ENCODE results near the gene MVK.

The MVK gene

DNA sequence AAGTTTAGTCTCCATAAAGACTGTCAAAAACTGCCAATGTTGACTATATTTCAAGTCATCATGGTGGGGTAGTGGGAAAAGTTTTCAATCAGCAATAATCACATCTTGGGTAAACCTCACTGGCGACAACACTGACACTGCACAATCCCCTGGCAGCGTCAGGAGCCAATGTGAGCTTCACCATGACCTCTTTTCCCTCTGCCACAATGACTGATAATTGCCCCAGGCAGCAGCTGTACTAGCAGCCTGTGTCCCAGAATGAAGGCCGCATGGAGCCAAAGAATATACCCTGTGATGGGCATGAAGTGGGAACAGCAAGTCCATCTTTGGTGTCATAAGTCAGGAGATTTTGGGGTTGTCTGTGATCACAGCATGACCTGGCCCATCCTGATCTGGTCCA, 5.6 kb upstream of the MVK start:
- no peak for DNase-seq

DNA sequence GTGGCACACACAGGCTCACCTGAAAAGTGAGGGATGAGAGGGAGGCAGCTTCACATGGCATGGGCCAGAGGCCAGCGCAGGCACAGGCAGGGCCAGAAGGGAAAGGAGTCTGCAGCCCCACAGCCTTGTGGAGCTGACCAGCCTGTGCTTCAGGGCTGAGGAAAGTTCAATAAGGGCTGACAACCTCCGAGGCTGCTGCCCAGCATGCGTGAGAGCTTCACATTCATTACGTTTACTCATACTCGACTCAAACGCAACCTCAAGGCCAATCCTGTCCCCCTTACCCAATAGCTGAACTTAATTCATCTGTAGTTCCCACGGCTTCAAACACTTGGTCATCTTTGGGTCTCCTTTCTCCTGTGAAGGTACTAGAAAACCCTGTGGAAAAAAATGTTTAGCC, 5.1 kb upstream of the MVK start:
- DNase-seq = no peak

DNA sequence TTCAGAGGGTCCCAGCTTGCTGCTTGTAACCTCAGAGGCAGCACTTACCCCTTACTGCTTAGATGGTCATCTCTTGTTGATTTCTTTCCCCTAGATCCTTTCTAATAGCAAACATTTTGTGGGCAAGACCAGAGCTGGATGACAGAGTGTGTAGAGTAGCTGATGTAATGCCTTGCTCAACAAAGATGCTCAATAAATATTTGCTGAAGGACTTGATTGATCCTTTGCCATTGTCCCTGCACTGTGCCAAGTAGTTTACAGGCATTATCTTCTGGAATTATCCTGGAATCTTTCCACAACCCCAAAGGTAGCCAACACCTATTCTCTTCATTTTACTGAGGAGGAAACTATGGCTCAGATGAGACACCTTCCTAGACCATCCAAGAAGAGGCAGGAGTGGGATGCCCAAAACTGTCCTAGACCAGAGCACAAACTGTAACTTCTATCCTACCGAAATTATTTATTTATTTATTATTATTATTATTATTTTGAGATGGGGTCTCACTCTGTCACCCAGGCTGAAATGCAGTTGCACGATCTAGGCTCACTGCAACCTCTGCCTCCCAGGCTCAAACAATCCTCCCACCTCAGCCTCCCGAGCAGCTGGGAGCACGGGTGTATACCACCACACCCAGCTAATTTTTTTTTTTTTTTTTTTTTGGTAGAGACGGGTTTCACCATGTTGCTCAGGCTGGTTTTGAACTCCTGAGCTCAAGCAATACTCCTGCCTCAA, 1.7 kb upstream of the MVK start:
- no peak for DNase-seq

DNA sequence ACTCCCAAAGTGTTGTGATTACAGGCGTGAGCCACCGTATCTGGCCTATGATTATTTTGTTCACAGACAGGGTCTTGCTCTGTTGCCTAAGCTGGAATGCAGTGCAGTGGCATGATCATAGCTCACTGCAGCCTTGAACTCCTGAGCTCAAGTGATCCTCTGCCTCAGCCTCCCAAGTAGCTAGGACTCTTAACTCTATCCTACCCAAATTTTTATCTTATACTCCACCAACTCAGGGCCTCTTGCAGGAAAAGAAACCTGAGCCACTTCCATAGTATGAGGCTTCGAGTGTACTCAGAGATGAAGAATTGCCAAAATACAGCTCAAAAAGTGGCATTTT, 1.1 kb upstream of the MVK start:
- no peak for DNase-seq

DNA sequence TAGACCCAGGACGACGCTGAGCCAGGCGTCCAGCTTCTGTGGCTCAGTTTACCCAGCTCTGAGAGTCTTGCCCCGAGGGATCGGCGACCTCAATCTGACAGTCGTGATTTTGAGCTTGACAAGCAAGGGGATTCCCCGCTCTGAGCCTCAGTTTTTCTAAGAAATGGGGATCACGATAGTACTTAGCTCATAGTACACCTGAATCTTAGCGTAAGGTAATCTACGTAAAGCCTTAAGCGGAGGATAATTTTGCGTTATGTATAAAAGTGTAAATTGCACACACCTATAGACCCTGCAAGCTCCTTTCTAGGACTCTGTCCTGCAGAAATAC, 285 bp downstream of the MVK start:
- DNase-seq = no peak

DNA sequence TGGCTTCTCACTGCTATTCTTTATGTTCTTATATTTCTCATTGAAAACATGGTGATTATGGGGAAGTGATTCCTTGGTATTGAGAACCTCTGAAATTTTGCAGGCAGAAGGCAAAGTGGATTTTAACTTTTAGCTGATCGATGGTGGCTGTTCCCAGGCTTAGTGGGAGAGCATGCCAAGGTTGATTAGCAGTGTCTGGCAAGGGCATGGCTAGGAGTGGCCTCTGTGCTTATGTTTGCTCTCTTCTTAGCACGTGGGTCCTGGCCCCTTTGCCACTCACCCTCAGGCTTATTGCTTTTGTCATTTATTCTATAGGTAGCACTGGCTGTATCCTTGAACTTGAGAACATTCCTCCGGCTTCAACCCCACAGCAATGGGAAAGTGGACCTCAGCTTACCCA, 2.1 kb downstream of the MVK start:
- DNase-seq = no peak

DNA sequence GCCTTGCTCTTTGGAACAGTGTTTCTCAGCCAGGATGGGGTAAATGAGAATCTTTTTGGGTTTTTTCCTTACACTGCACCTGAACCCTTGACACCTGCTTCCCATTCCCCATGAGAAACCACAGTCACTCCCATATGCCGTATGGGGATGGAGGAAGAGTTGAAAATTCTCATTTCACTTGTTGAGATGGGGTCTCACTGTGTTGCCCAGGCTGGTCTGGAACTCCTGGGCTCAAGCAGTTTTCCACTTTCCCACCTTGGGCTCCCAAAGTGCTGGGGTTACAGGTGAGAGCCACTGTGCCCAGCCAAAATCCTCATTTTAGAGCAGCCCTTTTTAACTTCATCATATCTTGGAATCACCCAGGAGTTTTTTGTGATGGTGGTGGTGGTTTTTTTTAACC, 3.7 kb downstream of the MVK start:
- DNase-seq = no peak

DNA sequence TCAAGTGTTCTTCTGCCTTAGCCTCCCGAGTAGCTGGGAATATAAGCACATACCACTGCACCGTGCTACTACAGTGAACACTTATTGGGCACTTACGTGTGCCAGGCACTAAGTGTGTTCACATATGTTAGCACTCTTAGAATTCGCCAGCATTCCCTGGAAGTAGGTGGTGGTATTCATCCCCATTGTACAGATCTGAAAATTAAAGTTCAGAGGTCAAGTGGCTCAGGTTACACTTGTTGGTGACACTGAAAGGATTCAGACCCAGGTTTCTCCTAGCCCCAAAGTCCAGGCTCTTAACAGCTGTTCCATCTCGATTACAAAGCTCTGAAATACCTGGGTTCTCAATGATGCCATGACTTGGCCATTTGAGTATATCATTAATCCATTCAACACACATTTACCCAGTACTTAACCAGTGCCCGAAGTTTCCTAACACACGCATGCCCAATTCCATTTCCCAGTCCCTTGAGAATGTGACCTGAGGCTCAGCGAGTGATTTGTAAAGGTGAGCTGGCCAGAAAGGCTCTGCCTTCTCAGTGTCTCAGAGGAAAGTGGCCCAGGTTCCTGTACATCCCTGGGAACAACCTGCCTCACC, 4.8 kb downstream of the MVK start:
- no peak for DNase-seq

DNA sequence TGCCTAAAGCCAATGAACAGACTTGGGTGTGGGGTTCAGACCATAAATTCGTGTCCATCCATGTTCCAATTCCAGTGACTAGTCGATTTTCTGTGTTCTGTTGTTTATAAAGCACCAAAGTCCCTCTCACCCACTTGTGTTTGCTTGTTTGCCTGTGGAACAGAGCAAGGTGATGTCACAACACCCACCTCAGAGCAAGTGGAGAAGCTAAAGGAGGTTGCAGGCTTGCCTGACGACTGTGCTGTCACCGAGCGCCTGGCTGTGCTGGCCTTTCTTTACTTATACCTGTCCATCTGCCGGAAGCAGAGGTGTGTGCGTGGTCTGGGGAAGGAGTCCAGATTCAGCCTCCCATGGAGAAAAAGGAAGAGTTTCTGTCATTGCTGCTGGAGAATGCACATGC, 6.0 kb downstream of the MVK start:
- DNase-seq = no peak

DNA sequence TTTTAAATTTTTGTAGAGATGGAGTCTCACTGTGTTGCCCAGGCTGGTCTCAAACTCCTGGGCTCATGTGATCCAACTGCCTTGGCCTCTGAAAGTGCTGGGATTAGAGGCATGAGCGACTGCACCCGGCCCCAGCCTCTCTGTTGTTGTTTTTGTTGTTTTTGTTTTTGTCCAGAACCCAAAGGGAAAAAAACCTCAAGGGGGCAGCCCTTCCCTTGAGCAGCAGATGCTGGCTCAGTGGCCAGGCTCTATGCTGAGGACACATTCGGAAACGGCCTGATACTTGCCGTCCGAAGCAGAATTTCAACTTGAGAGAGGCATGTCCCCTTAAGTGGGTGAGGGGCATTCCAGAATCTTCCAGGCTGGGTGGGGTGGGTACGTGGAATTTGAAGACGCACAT, 6.7 kb downstream of the MVK start:
- DNase-seq = no peak

DNA sequence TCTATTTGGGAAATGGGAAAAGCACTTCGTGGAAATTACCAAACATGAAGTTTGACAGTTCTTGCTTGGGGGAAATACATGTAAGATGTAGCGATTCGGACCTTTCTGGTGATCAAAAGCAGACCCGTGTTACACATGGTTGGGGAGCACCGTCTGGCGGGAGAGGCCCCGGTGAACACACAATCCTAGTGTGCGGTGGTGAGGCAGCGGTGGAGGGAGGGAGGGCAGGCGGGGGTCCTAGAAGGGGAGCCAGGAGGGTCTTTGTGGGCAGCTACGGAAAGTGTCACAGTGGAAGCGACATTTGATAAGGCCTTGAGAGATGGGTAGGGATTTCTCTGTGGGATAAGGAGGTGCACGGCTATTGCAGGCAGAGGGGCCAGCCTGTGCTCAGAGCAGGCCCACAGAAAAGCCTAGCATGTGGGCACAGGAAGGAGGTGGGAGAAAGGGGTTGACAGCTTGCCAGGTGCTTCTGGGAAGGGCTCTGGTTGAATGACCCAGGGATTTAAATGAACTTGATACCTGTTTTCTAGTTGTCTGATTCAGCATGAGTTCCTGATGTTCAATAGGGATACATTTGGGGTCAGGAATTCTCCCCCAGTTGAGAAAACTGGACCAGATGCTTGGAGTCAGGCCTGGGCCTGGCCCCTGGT, 7.2 kb downstream of the MVK start:
- no peak for DNase-seq

DNA sequence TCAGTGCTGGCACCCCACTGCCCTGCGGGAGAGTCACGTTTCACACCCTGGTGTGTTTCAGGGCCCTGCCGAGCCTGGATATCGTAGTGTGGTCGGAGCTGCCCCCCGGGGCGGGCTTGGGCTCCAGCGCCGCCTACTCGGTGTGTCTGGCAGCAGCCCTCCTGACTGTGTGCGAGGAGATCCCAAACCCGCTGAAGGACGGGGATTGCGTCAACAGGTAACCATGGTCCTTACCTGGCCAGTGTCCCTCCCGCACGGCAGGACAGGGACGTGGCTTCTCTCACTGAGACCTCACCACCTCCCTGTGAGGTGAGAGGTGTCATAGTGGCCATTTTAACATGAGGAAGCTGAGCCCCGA, 7.7 kb downstream of the MVK start:
- DNase-seq = no peak

DNA sequence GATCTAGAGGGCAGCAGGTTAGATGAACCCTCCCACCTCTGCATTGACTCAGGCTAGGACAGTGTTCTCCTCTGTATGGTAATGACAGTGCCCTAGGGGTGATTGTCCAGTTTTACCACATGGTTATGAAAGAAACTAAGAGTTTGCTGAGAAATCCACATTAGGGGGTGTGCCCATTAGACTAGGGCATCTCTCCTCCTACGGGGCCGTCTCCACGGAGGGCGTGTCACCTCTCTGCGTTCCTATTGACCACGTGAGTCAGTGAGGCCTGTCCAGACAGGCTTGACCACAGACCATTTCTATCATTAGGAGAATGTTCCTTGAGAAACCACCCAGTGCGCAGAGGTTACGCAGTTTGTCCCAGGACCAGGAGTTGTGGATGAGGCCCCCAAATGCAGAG, 8.3 kb downstream of the MVK start:
- DNase-seq = no peak

DNA sequence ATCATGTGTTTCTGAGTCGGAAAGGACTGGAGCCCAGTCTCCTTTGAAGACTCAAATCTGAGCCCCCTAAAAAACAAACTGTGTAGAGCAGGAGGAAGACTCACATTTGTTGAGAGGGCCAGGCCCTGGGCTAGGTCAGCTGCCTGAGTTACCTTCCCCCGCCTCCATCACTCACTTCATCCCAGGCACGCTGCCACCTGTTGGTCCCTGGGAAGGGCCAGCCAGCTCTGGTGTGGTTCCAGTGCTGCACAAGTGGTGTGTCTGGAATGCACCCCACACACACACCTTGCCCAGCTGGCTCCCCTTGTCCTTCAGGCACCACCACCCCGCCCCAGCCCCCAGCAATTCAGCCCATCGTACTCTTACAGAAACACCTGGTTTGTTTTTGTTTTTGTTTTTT, 9.0 kb downstream of the MVK start:
- no peak for DNase-seq

DNA sequence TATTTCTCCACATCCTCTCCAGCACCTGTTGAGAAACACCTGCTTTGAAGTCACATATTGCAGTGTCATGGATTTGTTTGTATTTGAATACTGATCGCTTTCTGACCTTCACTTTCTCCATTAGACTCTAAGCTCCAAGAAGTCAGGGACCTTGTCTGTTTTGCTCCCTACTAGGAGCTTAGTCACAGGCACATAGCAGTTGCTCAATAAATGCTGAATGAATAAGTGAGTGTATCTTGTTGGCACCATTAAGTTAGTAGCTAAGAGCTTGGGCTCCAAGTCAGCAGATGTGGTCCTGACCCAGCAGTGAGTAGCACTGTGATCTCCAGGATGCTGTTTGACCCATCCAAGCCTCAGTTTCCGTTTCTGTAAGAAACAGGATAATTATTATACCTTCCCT, 10.1 kb downstream of the MVK start:
- no peak for DNase-seq

DNA sequence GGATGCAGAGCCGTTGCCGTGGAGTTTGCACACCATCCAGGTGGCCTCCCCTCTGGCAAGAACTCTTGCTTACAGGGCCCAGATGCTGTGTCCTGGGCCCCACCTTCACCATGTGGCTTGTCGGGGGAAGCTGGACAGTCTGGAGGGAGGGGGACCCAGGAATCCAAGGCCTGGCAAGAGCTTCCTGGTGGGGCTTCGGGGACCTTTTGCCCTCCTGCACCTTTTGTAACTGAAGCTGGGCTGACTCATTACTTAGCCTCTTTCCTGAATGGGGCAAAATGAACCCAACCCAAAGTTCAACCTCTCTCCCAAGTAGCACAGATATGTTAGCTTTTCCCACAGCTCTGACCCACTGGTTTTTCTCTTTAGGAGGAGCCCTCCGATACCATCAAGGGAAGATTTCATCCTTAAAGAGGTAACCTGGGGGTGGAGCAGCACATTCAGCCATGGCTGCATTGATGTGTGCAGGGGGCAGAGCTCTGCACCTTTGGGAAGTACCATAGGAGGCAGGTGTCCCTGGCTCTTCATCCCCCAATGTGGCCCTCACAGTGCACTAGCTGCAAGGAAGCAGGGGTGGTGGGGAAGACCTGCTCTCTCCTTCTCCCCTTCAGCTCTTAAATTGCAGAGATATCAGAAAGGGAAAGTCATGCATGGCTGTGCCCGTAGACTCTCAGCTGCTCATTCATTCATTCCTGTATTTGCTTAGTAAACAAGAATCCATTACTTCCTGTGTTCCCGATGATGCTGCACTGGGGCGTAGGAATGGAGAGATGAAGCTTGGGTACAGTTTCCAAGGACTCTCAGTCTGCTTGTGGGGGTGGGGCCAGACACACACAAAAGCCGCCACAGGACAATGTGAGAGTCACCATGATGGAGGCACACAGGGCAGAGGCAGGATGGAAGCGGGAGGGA, 13.0 kb downstream of the MVK start:
- peak; percentile 67 for DNase-seq

DNA sequence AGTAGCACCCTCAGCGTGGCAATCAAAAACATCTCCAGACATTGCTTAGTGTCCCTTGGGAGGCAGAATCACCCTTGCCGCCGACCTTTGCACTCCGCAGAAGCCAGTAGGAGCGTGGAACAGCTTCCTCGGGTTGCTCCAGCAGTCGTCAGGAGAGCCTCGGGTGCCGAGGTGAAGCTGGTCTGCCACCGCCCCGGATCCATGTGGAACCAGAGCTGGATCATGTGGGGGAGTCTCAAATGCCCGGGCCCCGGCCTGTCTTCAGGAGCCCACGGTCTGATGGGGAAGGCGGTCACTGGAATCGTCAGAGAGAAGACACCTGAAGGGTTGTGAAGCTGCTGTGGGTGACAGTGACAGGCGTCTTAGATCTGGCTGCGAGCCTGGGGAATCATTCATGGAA, 14.3 kb downstream of the MVK start:
- DNase-seq = no peak

DNA sequence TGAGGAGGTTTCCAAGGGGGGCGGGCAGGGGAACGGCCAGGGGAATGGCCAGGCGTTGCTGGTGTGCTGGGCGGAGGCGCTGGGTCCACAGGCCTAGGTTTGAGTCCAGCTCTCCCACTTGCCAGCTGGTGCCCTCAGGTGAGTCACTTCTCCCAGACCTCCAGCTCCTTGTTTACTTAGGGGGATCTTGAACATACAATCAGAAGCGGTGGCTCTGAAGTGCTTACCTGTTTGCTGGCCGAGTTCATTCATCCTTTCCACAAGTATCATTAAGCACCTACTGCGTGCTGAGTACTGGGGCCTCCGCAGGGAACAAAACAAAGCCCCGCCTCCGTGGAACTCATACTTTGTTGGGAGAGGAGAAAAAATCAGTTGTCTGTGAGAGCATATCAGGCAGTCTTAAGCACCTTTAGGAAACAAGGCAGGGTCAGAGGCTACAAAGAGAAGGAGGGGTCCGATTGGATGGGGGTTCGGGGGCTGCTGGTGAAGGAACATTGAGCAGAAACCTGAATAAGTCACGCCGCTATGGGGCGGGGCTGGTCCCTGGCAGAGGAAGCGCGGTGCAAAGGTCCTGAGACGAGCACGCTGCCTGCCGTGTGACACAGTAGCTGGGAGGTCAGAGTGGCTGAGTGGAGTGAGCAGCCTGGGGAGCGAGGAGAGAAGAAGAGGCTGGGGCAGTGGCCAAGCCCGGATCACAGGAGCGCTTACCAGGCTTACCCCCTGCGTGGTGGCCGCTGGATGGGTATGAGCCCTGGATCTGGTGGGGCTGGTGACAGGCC, 15.1 kb downstream of the MVK start:
- no peak for DNase-seq

DNA sequence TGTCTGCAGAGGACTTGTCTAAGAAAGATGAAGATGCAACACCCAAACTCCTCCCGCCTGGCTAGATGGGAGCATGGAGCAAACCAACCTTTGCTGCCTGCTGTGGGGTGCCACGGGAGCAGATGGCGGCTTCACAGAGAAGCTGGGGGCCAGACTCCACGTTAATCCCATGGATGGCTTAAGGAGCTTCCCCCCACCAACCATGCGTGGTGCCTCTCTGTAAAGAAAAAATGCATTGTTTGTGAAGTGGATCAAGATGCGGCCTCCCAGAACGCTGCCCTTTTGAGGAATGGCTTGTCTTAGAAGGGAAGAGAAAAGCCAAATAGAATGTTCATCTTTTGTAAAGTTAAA, 15.6 kb downstream of the MVK start:
- no peak for DNase-seq

DNA sequence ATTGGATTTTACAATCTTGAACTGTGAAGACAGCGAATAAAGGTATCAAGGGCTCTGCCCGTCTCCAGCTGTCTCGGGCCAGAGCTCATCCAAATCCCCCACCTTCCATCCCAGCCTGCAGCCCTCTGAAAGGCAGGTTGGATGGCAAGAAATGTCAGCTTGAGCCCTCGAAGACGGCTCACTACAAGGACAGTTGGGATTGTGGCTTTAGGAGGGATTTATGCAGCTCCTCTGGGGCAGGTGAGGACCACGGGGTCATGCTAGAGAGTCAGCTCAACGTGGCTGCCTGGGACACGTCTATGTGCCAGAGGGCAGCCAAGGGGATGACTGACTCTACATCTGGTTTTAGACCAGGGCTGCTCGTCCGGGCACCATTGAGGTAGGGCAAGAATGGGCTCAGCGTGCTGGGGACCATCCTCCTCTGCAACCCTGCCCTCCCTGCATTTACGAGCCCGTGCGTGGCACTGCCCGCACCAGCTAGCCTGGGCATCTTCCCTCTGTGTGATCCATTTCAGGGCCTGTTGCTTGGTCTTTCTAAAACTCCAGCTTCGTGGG, 16.2 kb downstream of the MVK start:
- DNase-seq = no peak

DNA sequence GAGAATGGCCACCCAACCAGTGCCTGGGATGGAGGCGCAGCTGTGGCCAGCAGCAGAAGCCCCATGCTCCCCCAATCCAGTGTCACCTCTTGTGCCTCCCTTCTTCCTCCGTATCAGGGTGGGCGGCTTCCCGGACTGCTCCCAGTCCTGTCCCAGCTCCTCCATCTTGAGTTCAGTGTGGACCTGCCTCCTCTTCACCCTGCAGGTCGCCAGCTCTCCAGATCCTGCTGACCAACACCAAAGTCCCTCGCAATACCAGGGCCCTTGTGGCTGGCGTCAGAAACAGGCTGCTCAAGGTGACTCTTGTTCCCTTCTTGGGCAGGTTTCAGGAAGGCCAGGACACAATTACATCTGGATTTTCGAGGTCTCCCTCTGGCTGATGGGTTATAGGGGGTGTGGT, 17.0 kb downstream of the MVK start:
- no peak for DNase-seq

DNA sequence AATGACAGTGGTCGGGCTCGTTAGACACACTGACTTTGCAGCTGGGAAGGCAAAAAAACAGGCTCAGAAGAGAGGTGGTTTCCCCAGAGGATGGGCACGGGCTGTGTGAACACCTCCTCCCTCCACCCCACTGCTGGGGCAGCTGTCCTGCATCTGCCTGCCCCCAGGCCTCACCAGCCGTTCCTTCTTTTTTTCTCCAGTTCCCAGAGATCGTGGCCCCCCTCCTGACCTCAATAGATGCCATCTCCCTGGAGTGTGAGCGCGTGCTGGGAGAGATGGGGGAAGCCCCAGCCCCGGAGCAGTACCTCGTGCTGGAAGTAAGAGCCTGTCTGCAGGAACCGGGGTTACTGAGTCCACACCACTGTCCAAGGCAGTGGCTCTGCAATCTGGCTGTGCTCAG, 17.4 kb downstream of the MVK start:
- no peak for DNase-seq
